Measurements from ENCODE around the gene CCDC92.

CCDC92 gene

DNA sequence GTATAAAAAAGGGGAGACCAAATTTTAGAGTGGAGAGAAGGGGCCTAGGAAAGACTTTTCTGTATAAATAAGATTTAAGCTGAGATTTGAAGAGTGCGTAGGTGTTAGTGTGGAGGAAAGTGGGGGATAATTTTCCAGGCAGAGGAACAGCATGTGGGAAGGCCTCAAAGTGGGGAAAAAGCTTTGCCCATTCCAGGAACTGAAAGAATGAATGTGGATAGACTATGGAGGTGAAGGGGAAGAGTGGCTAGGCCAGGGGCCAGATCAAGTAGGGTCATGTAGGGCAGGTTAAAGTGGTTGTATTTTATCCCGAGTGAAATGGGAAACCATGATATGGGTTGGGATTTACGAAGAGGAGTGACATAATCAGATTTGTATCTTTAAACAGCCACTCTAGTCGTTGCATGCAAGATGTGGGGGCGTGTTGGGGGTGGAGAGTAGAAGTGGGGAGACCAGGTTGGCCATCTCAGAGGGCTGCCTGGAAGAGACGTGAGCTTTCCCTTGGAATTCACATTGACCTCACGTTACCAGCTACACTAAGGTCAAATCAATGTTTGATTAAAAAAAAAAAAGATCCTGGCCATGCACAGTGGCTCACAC lies 3.7 kb upstream of the CCDC92 start:
- TF ChIP-seq, protein P1, sequence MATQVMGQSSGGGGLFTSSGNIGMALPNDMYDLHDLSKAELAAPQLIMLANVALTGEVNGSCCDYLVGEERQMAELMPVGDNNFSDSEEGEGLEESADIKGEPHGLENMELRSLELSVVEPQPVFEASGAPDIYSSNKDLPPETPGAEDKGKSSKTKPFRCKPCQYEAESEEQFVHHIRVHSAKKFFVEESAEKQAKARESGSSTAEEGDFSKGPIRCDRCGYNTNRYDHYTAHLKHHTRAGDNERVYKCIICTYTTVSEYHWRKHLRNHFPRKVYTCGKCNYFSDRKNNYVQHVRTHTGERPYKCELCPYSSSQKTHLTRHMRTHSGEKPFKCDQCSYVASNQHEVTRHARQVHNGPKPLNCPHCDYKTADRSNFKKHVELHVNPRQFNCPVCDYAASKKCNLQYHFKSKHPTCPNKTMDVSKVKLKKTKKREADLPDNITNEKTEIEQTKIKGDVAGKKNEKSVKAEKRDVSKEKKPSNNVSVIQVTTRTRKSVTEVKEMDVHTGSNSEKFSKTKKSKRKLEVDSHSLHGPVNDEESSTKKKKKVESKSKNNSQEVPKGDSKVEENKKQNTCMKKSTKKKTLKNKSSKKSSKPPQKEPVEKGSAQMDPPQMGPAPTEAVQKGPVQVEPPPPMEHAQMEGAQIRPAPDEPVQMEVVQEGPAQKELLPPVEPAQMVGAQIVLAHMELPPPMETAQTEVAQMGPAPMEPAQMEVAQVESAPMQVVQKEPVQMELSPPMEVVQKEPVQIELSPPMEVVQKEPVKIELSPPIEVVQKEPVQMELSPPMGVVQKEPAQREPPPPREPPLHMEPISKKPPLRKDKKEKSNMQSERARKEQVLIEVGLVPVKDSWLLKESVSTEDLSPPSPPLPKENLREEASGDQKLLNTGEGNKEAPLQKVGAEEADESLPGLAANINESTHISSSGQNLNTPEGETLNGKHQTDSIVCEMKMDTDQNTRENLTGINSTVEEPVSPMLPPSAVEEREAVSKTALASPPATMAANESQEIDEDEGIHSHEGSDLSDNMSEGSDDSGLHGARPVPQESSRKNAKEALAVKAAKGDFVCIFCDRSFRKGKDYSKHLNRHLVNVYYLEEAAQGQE (IDR thresholded peaks at IDR 0.05; ENCODE audit: low read depth): no peak
- TF ChIP-seq ZBTB7A (IDR thresholded peaks at IDR 0.05; ENCODE audit: low read depth): no peak
- TF ChIP-seq FOXM1 (IDR thresholded peaks at IDR 0.05; ENCODE audit: borderline replicate concordance, low read depth): no peak
- no peak for TF ChIP-seq CEBPB (IDR thresholded peaks at IDR 0.05)

DNA sequence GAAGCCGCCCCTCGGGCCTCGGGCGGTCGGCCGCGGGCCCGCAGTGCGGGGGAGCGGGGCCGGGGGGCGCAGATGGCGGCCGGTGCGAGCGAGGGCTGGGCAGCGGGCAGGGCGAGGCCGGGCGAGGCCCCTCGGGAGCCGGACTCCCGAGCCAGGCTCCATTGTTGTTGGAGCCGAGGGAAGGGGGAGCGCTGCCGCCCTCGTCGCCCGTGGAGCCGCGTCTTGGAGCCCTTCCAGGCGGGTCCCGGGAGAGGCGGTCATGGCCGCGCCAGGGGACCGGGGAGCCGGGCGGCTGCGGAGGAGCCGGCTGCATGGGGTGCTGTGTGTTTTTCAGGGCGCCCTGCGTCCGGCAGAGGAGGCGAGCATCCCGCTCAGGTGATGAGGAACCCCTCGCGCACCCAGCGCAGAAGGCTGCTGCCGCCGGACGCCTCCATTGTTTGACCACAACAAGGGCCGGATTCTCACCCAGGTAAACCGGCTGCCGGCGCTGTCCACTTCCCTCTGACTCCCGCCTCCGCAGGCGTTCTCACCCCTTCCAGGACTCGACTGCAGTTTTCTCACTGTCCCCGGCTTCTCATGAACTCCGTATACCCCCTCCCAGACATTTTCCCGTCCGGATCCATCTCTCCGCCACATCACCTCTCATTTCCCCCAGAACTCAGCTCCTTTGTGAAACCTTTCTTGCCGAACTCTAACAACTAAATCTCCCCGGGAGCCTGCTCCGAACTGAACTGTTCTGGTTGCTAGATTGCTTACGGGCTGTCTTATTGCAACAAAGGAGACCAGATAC lies 1.1 kb upstream of the CCDC92 start:
- TF ChIP-seq, protein P1 (IDR thresholded peaks at IDR 0.05; ENCODE audit: low read depth): peak; percentile 52
- no peak; the same call in 1 of the 2 replicates for TF ChIP-seq YY1 (IDR thresholded peaks at IDR 0.05; ENCODE audit: low read depth)
- no peak for TF ChIP-seq EGR1 (IDR thresholded peaks at IDR 0.05)
- peak; percentile 21; the same call in 1 of the 2 replicates for TF ChIP-seq ZBTB7A (IDR thresholded peaks at IDR 0.05; ENCODE audit: low read depth)
- TF ChIP-seq NFIC (IDR thresholded peaks at IDR 0.05): peak; percentile 19; the same call in 1 of the 2 replicates
- TF ChIP-seq FOXM1 (IDR thresholded peaks at IDR 0.05; ENCODE audit: borderline replicate concordance, low read depth): no peak
- no peak for TF ChIP-seq CREB1 (IDR thresholded peaks at IDR 0.05; ENCODE audit: low read depth)
- TF ChIP-seq RAD21 (IDR thresholded peaks at IDR 0.05; ENCODE audit: low read depth): no peak
- no peak for TF ChIP-seq EP300 (IDR thresholded peaks at IDR 0.05; ENCODE audit: borderline replicate concordance)
- TF ChIP-seq, protein P2, sequence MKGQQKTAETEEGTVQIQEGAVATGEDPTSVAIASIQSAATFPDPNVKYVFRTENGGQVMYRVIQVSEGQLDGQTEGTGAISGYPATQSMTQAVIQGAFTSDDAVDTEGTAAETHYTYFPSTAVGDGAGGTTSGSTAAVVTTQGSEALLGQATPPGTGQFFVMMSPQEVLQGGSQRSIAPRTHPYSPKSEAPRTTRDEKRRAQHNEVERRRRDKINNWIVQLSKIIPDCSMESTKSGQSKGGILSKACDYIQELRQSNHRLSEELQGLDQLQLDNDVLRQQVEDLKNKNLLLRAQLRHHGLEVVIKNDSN (IDR thresholded peaks at IDR 0.05): no peak
- TF ChIP-seq TAF1 (IDR thresholded peaks at IDR 0.05; ENCODE audit: low read depth): no peak

GRCh38 chr12:123971770-123972456 lies 718 bp downstream of the CCDC92 start:
- no peak for TF ChIP-seq TEAD4 (IDR thresholded peaks at IDR 0.05)
- TF ChIP-seq FOXM1 (IDR thresholded peaks at IDR 0.05; ENCODE audit: borderline replicate concordance, low read depth): no peak
- TF ChIP-seq TCF12 (IDR thresholded peaks at IDR 0.05; ENCODE audit: low read depth): no peak
- peak; percentile 94 for TF ChIP-seq ZBTB7A (IDR thresholded peaks at IDR 0.05; ENCODE audit: low read depth)

GRCh38 chr12:123971449-123971769 lies 1.2 kb downstream of the CCDC92 start:
- TF ChIP-seq ZBTB7A (IDR thresholded peaks at IDR 0.05; ENCODE audit: low read depth) (no peak), FOXM1 (IDR thresholded peaks at IDR 0.05; ENCODE audit: borderline replicate concordance, low read depth) (no peak), NFIC (IDR thresholded peaks at IDR 0.05) (no peak), CEBPB (IDR thresholded peaks at IDR 0.05) (no peak), TAF1 (IDR thresholded peaks at IDR 0.05; ENCODE audit: low read depth) (no peak), TCF12 (IDR thresholded peaks at IDR 0.05; ENCODE audit: low read depth) (no peak), CREB1 (IDR thresholded peaks at IDR 0.05; ENCODE audit: low read depth) (no peak), RAD21 (IDR thresholded peaks at IDR 0.05; ENCODE audit: low read depth) (no peak), EP300 (IDR thresholded peaks at IDR 0.05; ENCODE audit: borderline replicate concordance) (no peak), TEAD4 (IDR thresholded peaks at IDR 0.05) (no peak), EGR1 (IDR thresholded peaks at IDR 0.05) (no peak), YY1 (IDR thresholded peaks at IDR 0.05; ENCODE audit: low read depth) (no peak)
- TF ChIP-seq, protein P2 (IDR thresholded peaks at IDR 0.05): no peak
- TF ChIP-seq, protein P3, sequence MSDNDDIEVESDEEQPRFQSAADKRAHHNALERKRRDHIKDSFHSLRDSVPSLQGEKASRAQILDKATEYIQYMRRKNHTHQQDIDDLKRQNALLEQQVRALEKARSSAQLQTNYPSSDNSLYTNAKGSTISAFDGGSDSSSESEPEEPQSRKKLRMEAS (IDR thresholded peaks at IDR 0.05): no peak
- TF ChIP-seq, protein P1 (IDR thresholded peaks at IDR 0.05; ENCODE audit: low read depth): no peak
